Type B pancreatic cell (in vitro differentiated cells): Measurements from ENCODE around the gene EFCAB6. TPM values are rescaled to one million over a fixed set of nuclear protein-coding genes. Genes with fewer than 3 reads are reported as not detected.
A peak's percentile ranks its signal among the peaks of the same experiment; 100 is the strongest.

Experiments
- DNase-seq: peaks from one replicate; pipeline ENCODE4 v3.0.0; 2021; ENCODE audit warnings: mixed read lengths; ENCODE audit not compliant: unreplicated experiment; ENCODE audit errors: extremely low spot score
- H3K27ac Mint-ChIP-seq: 2 replicates; pipeline ENCODE4 v1.8.0; 2021; ENCODE audit warnings: mild to moderate bottlenecking, mixed read lengths
- H3K27me3 Mint-ChIP-seq: 2 replicates; pipeline ENCODE4 v1.8.0; 2021; ENCODE audit warnings: mixed read lengths
- H3K36me3 Mint-ChIP-seq: 2 replicates; pipeline ENCODE4 v1.8.0; 2021; ENCODE audit warnings: mixed read lengths
- H3K4me1 Mint-ChIP-seq: one replicate; pipeline ENCODE4 v1.8.0; 2021; ENCODE audit warnings: mixed read lengths; ENCODE audit not compliant: unreplicated experiment
- H3K4me3 Mint-ChIP-seq: 2 replicates; pipeline ENCODE4 v1.8.0; 2021; ENCODE audit warnings: mild to moderate bottlenecking, mixed read lengths
- H3K9me3 Mint-ChIP-seq: 2 replicates; pipeline ENCODE4 v1.8.0; 2021; ENCODE audit warnings: mixed read lengths
- total RNA-seq: library from RNA; stranded (reverse); gene quantifications from 2 replicates; pipeline ENCODE4 v1.2.1, GENCODE V29; 2021; ENCODE audit warnings: low replicate concordance
- TF ChIP-seq, protein P1 (sequence below): fragments of 200-600 bp; sonication (generic); conservative IDR thresholded peaks from 2 replicates; pipeline ENCODE4 v1.5.0; 2021; ENCODE audit warnings: antibody characterized with exemption, mild to moderate bottlenecking

The EFCAB6 gene
- total RNA-seq, 1 donor from 2014 or later, result 5.3 TPM

DNA sequence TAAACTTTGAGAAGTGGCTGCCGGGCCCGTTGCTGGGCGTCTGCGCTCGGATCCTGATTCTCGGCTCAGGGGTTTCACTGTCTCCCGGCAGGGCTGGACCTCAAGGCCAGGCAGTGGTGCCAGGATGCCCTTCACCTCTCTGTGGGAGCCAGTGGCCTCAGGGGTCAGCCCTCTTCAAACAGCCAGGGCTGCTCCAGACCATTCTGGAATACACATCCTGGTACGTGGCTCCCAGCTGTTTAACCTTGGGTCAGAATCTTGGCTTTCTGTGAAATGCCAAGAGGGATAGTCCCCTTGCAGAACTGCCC, 329.8 kb downstream of the EFCAB6 start:
- Mint-ChIP-seq H3K27ac (no peak overlapping the region), H3K4me1 (peaks cover 3% of the 10 kb centered on the region), H3K36me3 (no peaks in the 10 kb centered on the region), H3K9me3 (no peaks in the 10 kb centered on the region), H3K27me3 (peaks cover 10% of the 10 kb centered on the region), H3K4me3 (no peak overlapping the region)
- DNase-seq, result no peak
- TF ChIP-seq, protein P1, sequence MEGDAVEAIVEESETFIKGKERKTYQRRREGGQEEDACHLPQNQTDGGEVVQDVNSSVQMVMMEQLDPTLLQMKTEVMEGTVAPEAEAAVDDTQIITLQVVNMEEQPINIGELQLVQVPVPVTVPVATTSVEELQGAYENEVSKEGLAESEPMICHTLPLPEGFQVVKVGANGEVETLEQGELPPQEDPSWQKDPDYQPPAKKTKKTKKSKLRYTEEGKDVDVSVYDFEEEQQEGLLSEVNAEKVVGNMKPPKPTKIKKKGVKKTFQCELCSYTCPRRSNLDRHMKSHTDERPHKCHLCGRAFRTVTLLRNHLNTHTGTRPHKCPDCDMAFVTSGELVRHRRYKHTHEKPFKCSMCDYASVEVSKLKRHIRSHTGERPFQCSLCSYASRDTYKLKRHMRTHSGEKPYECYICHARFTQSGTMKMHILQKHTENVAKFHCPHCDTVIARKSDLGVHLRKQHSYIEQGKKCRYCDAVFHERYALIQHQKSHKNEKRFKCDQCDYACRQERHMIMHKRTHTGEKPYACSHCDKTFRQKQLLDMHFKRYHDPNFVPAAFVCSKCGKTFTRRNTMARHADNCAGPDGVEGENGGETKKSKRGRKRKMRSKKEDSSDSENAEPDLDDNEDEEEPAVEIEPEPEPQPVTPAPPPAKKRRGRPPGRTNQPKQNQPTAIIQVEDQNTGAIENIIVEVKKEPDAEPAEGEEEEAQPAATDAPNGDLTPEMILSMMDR, result no peak

DNA sequence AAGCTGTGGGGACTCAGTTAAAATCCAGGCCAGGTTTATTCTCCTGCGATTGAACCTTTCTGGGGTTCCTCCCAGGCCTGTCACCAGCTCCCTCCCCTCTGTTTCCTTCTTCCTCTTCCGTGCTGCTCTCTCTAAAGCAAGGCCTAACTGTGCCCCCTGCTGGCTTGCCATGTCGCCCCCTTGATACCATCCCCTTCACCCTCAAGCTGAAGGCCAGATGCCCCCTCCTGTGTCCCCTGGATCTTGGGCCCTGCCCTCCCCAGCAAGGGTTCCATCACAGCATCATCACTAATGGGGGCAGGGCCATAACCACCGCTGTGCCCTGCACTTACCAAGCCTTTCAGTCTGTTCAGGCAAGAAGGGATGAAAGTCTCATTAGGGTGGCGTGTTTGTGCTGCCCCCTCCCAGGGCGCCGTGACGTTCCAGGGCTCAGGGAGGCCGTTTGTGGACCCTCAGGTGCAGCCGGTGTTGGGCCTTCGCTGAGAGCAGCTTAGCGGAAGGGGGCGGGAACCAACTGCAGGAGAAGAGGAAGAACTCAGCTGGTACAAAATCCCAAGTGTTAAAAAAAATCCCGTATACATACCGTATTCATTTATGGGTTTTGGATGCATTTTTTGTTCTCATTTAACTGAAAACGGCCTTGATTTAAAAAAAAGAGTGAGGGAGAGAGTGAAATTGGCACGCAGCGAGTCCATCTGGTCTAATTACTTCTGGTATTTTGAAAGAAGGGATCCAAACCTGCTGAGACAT, 330.4 kb downstream of the EFCAB6 start:
- no peak for DNase-seq
- Mint-ChIP-seq H3K4me3 (no peak overlapping the region), H3K27me3 (peaks cover 5% of the 10 kb centered on the region), H3K27ac (no peak overlapping the region), H3K36me3 (no peaks in the 10 kb centered on the region), H3K9me3 (no peaks in the 10 kb centered on the region), H3K4me1 (peaks cover 3% of the 10 kb centered on the region)
- TF ChIP-seq, protein P1, result peak; percentile 47

DNA sequence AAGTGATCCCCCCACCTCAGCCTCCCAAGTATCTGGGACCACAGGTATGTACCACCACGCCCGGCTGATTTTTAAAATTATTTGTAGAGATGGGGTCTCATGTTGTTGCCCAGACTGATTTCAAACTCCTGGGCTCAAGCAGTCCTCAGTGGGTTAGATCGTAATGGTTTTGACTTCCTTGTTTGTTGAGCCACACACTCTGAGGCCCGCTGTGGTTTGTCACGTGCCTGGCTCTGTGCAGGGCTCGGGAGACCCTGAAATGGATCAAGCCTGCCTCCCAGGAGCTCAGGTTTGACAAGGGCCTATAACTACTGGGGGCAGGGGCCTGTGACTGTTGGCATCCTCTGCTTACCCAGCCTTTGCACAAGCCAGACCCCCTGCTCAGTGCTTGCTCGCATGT, 332.1 kb downstream of the EFCAB6 start:
- Mint-ChIP-seq H3K27ac (no peak overlapping the region), H3K4me3 (no peak overlapping the region), H3K36me3 (no peaks in the 10 kb centered on the region), H3K4me1 (peaks cover 3% of the 10 kb centered on the region), H3K9me3 (no peaks in the 10 kb centered on the region), H3K27me3 (no peaks in the 10 kb centered on the region)
- no peak for DNase-seq
- TF ChIP-seq, protein P1, result no peak

DNA sequence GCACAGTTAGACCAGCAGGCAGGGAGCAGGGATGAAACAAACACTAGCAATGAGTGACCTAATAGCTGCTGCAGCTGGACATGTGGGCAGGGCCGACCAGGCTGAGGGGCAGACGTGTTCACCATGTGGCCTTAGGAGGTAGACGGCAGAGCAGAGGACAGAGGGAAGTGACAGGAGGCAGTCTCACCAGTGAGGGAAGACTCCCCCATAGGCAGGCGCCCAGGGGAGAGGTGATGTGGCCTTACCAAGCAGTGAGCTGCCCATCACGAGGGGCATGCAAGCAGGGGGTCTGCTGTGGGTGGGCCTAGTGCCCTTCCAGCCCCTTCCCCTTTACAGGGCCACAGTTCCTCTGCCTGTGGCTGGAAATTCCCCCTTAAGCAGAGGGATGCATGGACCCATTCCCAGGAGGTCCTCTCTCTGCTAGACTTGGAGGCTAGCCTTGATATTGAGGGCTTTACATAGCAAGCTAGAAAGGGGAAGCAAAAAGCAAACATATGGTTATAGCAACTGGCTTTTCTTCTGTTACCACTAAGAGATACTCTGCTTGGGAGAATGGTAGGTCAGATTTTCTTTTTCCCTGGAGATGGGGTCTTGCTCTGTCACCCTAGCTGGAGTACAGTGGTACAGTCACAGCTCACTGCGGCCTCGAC, 332.7 kb downstream of the EFCAB6 start:
- TF ChIP-seq, protein P1, result no peak
- no peaks in the 10 kb centered on the region for H3K9me3 Mint-ChIP-seq
- H3K27me3 Mint-ChIP-seq, result no peaks in the 10 kb centered on the region
- no peak overlapping the region for H3K4me3 Mint-ChIP-seq
- H3K36me3 Mint-ChIP-seq, result no peaks in the 10 kb centered on the region
- H3K4me1 Mint-ChIP-seq, result peaks cover 3% of the 10 kb centered on the region
- H3K27ac Mint-ChIP-seq, result no peak overlapping the region
- DNase-seq, result no peak

Other genes starting within 250 kb of the EFCAB6 start
- 7.5 and 10.8 TPM in 2 replicates for gene SULT4A1, start 50.2 kb upstream of the EFCAB6 start, total RNA-seq
- gene PNPLA5, start 79.7 kb upstream of the EFCAB6 start, total RNA-seq, result not detected in 2 replicates
- 3.8 and 5.9 TPM in 2 replicates for gene PNPLA3, start 111.5 kb upstream of the EFCAB6 start, total RNA-seq
- 50.0 and 57.5 TPM in 2 replicates for gene SAMM50, start 143.1 kb upstream of the EFCAB6 start, total RNA-seq
- 7.2 and 15.9 TPM in 2 replicates for gene PARVB, start 212.0 kb upstream of the EFCAB6 start, total RNA-seq